ENCODE measurements around the gene CBFA2T2. TPM values are rescaled to one million over a fixed set of nuclear protein-coding genes. Genes with fewer than 3 reads are reported as not detected.

CBFA2T2 gene
- total RNA-seq, 1 donor from 2014 or later = 9.1 TPM

GRCh38 chr20:33666293-33667244, 176.7 kb downstream of the CBFA2T2 start, which contains the start of gene ACTL10:
Gene ACTL10 (plus strand): TSS chr20:33666943. CDS start chr20:33667498, 555 bp downstream.
- ATAC-seq (ENCODE audit: poor library complexity) = peak; percentile 75
- DNase-seq = peak; percentile 99
- intact Hi-C loops (cut with DNase I) = no loop called here

GRCh38 chr20:33667245-33667675, 177.4 kb downstream of the CBFA2T2 start:
- DNase-seq (peak; percentile 72), ATAC-seq (ENCODE audit: poor library complexity) (peak; percentile 21)
- intact Hi-C loops (cut with DNase I) = no loop called here

DNA sequence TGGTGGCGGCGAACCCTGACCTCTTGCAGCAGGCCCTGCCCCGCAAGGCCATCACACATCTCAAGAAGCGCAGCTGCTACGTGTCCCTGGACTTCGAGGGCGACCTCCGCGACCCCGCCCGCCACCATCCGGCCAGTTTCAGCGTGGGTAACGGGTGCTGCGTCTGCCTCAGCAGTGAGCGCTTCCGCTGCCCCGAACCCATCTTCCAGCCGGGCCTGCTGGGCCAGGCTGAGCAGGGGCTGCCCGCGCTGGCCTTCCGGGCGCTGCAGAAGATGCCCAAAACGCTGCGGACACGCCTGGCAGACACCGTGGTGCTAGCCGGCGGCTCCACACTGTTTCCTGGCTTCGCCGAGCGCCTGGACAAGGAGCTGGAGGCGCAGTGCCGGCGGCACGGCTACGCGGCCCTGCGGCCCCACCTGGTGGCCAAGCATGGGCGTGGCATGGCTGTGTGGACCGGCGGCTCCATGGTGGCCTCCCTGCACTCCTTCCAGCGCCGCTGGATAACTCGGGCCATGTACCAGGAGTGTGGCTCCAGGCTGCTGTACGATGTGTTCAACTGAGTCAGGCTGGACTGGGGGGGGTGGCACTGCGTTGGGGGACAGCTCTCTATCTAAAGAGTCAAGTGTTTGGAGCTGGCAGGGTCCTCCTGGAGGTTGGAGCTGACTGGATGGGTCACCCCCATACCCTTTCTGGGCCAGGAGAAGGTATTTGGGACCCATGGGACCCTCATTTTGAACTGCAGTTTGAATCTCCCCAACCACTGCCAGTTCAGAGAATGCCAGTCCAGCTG, 178.0 kb downstream of the CBFA2T2 start:
- intact Hi-C loops (cut with DNase I) = no loop called here
- ATAC-seq (ENCODE audit: poor library complexity) (peak; percentile 63), DNase-seq (peak; percentile 89)

GRCh38 chr20:33668466-33669155, 178.7 kb downstream of the CBFA2T2 start:
- no peak for DNase-seq

DNA sequence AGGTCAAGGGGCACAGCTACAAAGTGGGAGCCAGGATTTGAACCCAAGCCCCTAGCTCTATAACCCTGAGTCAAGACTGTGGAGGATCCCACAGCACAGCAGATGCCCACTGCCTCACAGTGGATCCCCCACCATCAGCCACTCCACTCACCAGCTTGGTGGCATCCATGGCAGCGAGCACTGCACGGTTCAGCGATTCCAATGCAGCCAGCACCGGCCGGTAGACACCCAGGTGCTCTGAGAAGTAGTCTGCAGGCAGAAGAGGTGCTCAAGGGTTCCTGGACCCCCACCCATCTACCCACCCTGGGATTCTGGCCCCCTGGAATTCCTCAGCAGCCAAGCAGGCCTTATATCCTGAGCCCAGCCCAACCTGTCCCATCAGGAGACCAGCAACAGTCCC, 179.3 kb downstream of the CBFA2T2 start:
- no peak for ATAC-seq (ENCODE audit: poor library complexity)
- intact Hi-C loops (cut with DNase I) = no loop called here
- DNase-seq = no peak

More at GRCh38 chr20:33668466-33669155, 178.7 kb downstream of the CBFA2T2 start:
- no peak for ATAC-seq (ENCODE audit: poor library complexity)
- intact Hi-C loops (cut with DNase I) = no loop called here

DNA sequence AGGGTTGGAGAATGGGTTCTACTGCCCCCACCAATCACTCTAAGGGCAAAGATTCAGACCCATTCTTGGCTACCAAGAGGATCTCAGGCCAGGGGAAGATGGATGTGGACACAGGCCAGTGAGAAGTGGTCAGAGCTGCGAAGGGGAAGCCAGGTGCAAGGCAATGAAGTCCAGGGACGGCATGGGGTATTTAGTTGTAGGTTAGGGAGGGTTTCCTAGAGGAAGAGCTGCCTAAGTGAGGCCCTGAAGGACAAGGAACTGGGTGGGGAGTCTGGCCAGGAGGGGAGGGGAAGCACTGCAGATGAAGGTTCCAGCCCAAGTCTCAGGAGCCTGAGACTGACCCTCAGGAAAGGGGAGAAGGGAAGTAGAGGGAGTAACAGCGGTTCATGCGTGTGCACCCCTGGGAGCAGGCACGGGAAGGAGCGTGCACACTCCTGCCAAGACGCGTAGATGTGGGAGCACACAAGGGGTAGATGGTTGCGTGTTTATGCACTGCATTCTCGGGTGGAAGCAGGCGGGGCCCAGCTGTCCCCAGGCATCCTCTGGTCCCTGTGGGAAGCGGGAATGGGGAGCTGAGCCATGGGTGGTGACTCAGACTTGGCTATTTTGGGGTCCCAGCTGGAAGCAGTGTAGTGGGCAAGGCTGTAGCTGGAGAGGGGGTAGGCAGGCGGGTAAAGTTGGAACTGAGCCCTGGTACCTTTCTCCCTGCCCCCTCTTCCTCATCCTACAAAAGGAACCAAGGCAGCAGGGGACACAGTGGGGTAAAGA, 180.2 kb downstream of the CBFA2T2 start:
- DNase-seq = no peak
- intact Hi-C loops (cut with DNase I) = no loop called here

DNA sequence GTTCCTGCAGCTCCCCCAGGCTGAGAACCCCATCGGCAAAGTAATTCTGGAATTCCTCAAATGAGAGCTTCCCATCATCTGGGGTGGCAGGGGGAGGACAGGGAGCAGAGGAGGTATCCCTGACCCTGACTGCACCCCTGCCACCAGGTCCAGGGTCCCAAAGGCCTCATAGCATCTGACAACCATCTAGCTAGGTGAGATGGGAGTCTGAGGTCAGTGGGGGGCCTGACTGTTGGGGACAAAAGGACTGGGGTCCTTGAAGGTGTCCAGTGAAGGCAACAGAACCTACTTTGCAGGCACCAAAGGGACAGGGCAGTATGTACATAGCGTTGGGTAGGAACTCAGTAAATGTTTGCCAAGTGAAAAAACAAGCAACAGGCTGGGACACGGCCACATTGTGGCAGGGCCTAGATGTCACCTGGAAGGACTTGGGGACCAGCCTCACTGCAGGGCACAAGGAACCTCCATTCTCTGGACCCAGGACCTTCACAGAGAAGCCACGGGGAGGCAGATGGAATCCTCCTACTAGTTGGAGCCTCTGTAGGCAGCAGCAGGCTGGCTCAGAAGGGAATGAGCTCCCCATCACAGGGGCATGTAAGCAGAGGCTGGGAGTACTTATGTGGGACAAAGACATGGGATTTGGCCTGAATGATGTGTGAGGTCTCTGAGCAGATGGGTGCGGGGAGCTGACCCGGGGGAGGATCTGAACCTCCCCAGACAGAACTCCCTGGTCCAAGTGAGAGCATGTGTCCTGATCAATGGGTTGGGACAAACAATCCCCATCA, 181.0 kb downstream of the CBFA2T2 start:
- intact Hi-C loops (cut with DNase I) = no loop called here
- no peak for DNase-seq
- no peak for ATAC-seq (ENCODE audit: poor library complexity)

More for the DNA sequence above, 180.2 kb downstream of the CBFA2T2 start:
- ATAC-seq (ENCODE audit: poor library complexity) = no peak

GRCh38 chr20:33671573-33672288, 181.8 kb downstream of the CBFA2T2 start:
- intact Hi-C loops (cut with DNase I) = no loop called here
- DNase-seq (no peak), ATAC-seq (ENCODE audit: poor library complexity) (no peak)

GRCh38 chr20:33672426-33673113, 182.7 kb downstream of the CBFA2T2 start:
- intact Hi-C loops (cut with DNase I) = no loop called here
- ATAC-seq (ENCODE audit: poor library complexity) (no peak), DNase-seq (no peak)

DNA sequence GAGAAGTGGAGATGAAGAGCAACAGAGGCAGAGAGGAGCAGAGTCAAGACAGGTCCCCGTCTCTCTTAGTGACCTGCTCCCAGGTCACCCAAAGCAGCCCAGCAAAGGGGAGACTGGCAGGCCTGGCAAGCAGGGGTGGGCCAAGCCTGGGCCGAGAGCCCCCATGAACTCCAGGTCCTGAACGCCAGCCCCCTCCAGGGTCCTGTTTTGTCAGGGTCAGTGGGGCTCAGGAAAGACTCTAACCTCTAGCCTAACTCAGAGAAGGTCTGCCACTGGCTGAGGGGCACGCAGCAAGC, 183.2 kb downstream of the CBFA2T2 start:
- DNase-seq (no peak), ATAC-seq (ENCODE audit: poor library complexity) (no peak)
- intact Hi-C loops (cut with DNase I) = no loop called here

DNA sequence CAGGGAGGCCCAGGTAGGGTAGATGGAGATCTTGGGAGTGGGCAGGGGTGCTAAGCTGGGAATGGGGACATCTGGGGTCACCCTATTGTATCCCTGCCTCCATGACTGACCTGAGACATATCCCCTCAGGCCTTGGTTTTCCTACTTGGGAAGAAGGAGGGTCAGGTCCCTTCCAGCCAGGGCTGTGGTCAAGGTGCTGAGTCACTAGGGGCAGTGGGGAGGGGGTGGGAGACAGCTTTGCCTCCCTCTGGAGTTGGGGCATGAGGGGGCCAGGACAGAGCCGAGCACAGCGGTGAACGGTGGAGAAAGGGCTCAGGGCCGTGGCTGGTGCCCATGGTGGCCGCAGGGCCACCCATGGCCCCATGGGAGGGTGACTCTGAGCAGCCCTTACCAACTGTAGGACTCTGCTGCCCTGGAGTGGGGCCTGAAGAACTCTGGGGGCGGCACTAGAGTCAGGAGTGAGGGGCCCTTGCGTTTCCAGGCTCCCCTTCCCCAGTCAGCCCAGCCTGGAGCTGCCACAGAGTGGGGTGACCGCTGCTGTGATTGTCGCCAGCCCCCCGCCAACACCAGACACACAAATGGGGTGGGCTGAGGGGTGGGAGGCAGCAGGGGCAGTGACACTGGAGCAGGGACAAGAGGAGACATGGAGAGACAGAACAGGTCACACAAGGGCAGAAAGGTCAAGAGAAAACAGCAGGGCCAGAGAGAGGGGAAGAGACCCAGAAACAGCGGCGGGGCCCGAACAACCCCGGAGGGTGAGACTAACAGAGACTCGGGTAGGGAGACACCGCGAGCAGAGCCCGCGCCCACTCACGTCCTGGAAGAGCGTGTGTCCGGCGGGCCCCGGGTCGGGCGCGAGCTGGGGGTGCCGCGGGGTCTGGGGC, 183.8 kb downstream of the CBFA2T2 start:
- ATAC-seq (ENCODE audit: poor library complexity) = no peak
- no peak for DNase-seq
- intact Hi-C loops (cut with DNase I) = no loop called here

DNA sequence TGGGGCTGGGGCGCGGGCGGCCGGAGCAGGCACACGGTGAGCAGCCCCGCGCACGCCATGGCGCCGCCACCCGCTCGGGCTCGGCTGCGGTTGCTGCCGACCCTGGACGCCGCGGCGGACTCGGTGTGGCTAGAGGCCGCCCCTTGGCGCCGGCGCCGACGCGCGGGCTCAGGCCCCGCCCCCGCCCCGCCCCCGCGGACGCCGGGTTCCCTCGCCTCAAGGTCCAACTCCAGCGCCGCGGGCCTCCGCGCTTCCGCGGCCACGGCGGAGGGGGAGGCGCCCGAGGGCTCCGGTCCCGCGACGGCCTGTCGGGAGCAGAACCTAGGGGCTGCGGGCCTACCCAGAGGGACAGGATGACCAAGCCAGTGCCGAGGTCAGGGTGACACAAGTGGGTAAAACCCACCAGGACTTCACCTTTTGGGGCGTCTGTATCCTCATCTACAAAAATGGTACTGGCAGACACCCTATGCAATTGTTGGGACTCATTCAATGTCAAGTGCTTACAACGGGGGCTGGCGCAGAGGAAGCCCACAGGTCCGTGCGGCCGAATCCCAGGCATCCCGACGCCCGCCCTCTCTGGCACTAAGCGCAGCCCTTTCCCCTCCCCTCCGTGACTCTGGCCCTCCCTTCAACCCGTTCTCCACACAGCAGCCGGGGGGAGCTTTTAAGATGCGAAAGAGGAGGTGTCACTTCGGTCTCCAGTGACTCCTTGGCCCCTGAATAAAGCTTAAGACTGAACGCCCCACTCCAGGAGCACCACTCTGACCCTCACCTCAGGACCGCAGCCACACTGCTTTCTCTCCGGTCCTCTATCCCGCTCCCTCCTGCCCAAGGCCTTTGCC, 184.6 kb downstream of the CBFA2T2 start, which contains the start of gene NECAB3:
Gene NECAB3, minus strand, starts transcription at position 135 of the 842 bp plus-strand sequence. Its CDS starts 76 bp downstream, at position 59.
- DNase-seq (peak; percentile 92), ATAC-seq (ENCODE audit: poor library complexity) (peak; percentile 88)

GRCh38 chr20:33675136-33675959, 185.5 kb downstream of the CBFA2T2 start:
- intact Hi-C loops (cut with DNase I) = no loop called here
- ATAC-seq (ENCODE audit: poor library complexity) (peak; percentile 2), DNase-seq (no peak)

More for the DNA sequence above, 184.6 kb downstream of the CBFA2T2 start, which contains the start of gene NECAB3:
- intact Hi-C loops (cut with DNase I) = no loop called here

- no peak for ATAC-seq (ENCODE audit: poor library complexity)
- DNase-seq = no peak
- intact Hi-C loops (cut with DNase I) = no loop called here
Observed at GRCh38 chr20:33676121-33676520, 186.2 kb downstream of the CBFA2T2 start.

All from Right ventricle myocardium superior (tissue), 1 donor.